Upper lobe of left lung (tissue), 6 donors: Measurements from ENCODE around the gene KRTAP9-4. TPM values are rescaled to one million over a fixed set of nuclear protein-coding genes. Genes with fewer than 3 reads are reported as not detected.
A peak's percentile ranks its signal among the peaks of the same experiment; 100 is the strongest.
"Not testable (repeated sequence)": the region's sequence is repeated elsewhere in the genome, so short reads cannot be mapped to it uniquely, and the experiment has no call there.

Experiments
- ATAC-seq, 2 donors: fragments of 200-7000 bp; cut with Tn5 transposase; one replicate each; pipeline ENCODE4 v1.9.1; 2022; ENCODE audit warnings: mild to moderate bottlenecking in 2 of 2, moderate library complexity in 2 of 2; ENCODE audit not compliant: low FRiP score in 2 of 2
- DNase-seq, 2 donors: peaks; one replicate each; pipeline ENCODE4 v3.0.0-alpha.2; 2019 to 2020
- H3K27ac ChIP-seq, 4 donors: fragments of 200-600 bp; sonication (generic); one replicate each; pipeline ENCODE4 v1.5.1; 2016 to 2019
- H3K27me3 ChIP-seq, 4 donors: fragments of 200-600 bp; sonication (generic); one replicate each; pipeline ENCODE4 v1.5.1; 2017 to 2019
- H3K36me3 ChIP-seq, 4 donors: fragments of 200-600 bp; sonication (generic); one replicate each; pipeline ENCODE4 v1.5.1; 2016 to 2019
- H3K4me1 ChIP-seq, 4 donors: fragments of 200-600 bp; sonication (generic); one replicate each; pipeline ENCODE4 v1.5.1; 2018 to 2019
- H3K4me3 ChIP-seq, 4 donors: fragments of 200-600 bp; sonication (generic); one replicate each; pipeline ENCODE4 v1.5.1; 2017 to 2019; ENCODE audit warnings: mild to moderate bottlenecking in 2 of 4, moderate library complexity in 1 of 4
- H3K9me3 ChIP-seq, 4 donors: fragments of 200-600 bp; sonication (generic); one replicate each; pipeline ENCODE4 v1.5.1; 2018 to 2019
- CTCF ChIP-seq, 6 experiments: fragments of 450-650 bp in 4 of 6; fragments of 200-600 bp in 2 of 6; sonication (generic) in 2 of 6; IDR thresholded peaks; one replicate each; pipeline ENCODE4 v1.5.1; 2016 to 2019; ENCODE audit warnings: antibody characterized with exemption in 6 of 6
- EP300 ChIP-seq, 4 donors: sonication (generic); formaldehyde crosslinking; IDR thresholded peaks; one replicate each; pipeline ENCODE4 v1.5.1; 2017; ENCODE audit warnings: antibody characterized with exemption in 4 of 4, control low read depth in 2 of 4
- POLR2A ChIP-seq, 4 donors: fragments of 450-650 bp; IDR thresholded peaks; one replicate each; pipeline ENCODE4 v1.5.1; 2016 to 2017; ENCODE audit warnings: antibody characterized with exemption in 4 of 4, mild to moderate bottlenecking in 2 of 4
- POLR2AphosphoS5 ChIP-seq, 2 donors: sonication (generic); formaldehyde crosslinking; IDR thresholded peaks; one replicate each; pipeline ENCODE4 v1.5.1; 2017; ENCODE audit warnings: antibody characterized with exemption in 2 of 2
- WGBS, 2 donors: methylation state at CpG; one replicate each; pipeline ENCODE4 v1.1.5; 2017 to 2018; 5-methylcytosine and 5-hydroxymethylcytosine counted together
- total RNA-seq, 6 donors: library from RNA; depleted of rRNA in 4 of 6; stranded (reverse); fragments of >200 nt in 4 of 6; gene quantifications; one replicate each; pipeline versions ENCODE4 v1.1.0 to v1.2.1, GENCODE V29; 2016 to 2021
- donor health status: DM: no; HTN: no; CAD: no; lungs with moderate emphysema.
- donor health status: DM: no; HTN: yes; CAD: no; lungs with severe emphysema.

KRTAP9-4 gene
- total RNA-seq, 6 donors from 2014 or later = not detected

DNA sequence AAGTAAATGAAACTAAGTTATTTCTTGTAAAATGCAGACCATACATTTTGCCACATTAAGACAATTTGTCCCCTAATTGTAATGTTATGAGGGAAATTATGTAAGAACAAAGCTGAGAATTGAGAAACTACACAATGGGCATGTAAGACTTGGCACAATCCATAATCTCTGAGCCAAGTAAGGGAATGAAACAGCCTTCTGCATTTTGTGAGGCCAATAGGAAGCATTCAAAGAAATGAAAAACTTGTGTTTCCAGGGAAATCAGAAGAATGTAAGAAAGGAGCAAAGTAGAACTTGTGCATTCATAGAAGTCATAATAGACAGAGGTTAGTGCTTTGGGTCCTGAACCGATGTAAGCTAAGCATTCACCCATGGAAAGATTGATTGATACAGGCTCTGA, 1.8 kb downstream of the KRTAP9-4 start:
- Histone ChIP-seq H3K4me3 (no peak overlapping the region), H3K36me3 (no peaks in the 10 kb centered on the region), H3K9me3 (no peaks in the 10 kb centered on the region), H3K4me1 (no peaks in the 10 kb centered on the region), H3K27me3 (no peaks in the 10 kb centered on the region), H3K27ac (no peak overlapping the region)
- no peak for DNase-seq
- TF ChIP-seq EP300 (IDR thresholded peaks at IDR 0.05) = no peak
- TF ChIP-seq POLR2A (IDR thresholded peaks at IDR 0.05) = no peak
- whole genome bisulfite sequencing, 2 donors = 93 to 100% methylated on average over 1 of the region's 1 CpG
- ATAC-seq = no peak

DNA sequence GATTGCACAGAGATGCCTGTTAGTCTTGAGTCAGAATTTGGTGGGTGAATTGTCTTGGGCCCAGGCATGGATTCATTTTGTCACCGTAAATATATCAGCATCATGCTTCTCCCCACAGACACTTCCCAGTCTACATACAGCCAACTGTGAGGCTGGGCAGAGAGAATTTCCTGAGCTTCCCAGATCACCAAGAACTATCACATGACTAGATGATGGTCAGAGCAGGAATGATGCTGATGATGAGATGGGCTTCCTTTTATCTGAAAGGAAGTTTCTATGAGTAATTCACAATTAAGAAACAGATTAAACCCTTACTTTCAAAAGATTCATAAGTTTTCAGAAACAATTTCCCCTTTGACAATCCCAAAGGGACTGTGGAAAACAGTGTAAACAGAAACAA, 5.4 kb downstream of the KRTAP9-4 start:
- ATAC-seq = no peak
- Histone ChIP-seq H3K4me1 (no peaks in the 10 kb centered on the region), H3K27ac (no peak overlapping the region), H3K27me3 (no peaks in the 10 kb centered on the region), H3K9me3 (no peaks in the 10 kb centered on the region), H3K4me3 (no peak overlapping the region), H3K36me3 (no peaks in the 10 kb centered on the region)
- 0 to 57% methylated on average over 1 of the region's 1 CpG for WGBS, 2 donors
- DNase-seq = no peak
- TF ChIP-seq POLR2A (IDR thresholded peaks at IDR 0.05) (no peak), POLR2AphosphoS5 (IDR thresholded peaks at IDR 0.05) (no peak), CTCF (IDR thresholded peaks at IDR 0.05) (no peak), EP300 (IDR thresholded peaks at IDR 0.05) (no peak)

GRCh38 chr17:41255381-41256290, 6.1 kb downstream of the KRTAP9-4 start, which contains the start of gene KRTAP9-9:
KRTAP9-9 (plus strand) TSS chr17:41255384.
- H3K27ac ChIP-seq, H3K4me1 ChIP-seq, H3K4me3 ChIP-seq, H3K36me3 ChIP-seq, ATAC-seq, H3K27me3 ChIP-seq, H3K9me3 ChIP-seq: not testable (repeated sequence)
- DNase-seq = peak in 1 of 2 donors; percentile 67
- WGBS, 2 donors = 61 to 89% methylated on average over 2 to 5 of the region's 5 CpGs

- 90 to 96% methylated on average over 1 of the region's 1 CpG for WGBS, 2 donors
- H3K9me3 ChIP-seq = no peaks in the 10 kb centered on the region
- no peak overlapping the region for H3K4me3 ChIP-seq
- no peaks in the 10 kb centered on the region for H3K27me3 ChIP-seq
- DNase-seq = no peak
- no peak overlapping the region for H3K27ac ChIP-seq
- no peaks in the 10 kb centered on the region for H3K4me1 ChIP-seq
- no peak for ATAC-seq
- no peaks in the 10 kb centered on the region for H3K36me3 ChIP-seq
- no peak for TF ChIP-seq POLR2AphosphoS5 (IDR thresholded peaks at IDR 0.05)
- no peak for TF ChIP-seq EP300 (IDR thresholded peaks at IDR 0.05)
- no peak for TF ChIP-seq POLR2A (IDR thresholded peaks at IDR 0.05)
- TF ChIP-seq CTCF (IDR thresholded peaks at IDR 0.05) = no peak
Observed at GRCh38 chr17:41256291-41256685, 6.8 kb downstream of the KRTAP9-4 start.

- ATAC-seq = no peak
- Histone ChIP-seq H3K4me1 (no peaks in the 10 kb centered on the region), H3K27me3 (no peaks in the 10 kb centered on the region), H3K36me3 (no peaks in the 10 kb centered on the region), H3K4me3 (no peak overlapping the region), H3K9me3 (no peaks in the 10 kb centered on the region), H3K27ac (no peak overlapping the region)
- DNase-seq = no peak
- TF ChIP-seq POLR2AphosphoS5 (IDR thresholded peaks at IDR 0.05) (no peak), CTCF (IDR thresholded peaks at IDR 0.05) (no peak), POLR2A (IDR thresholded peaks at IDR 0.05) (no peak), EP300 (IDR thresholded peaks at IDR 0.05) (no peak)
Observed at GRCh38 chr17:41258406-41258805, 8.9 kb downstream of the KRTAP9-4 start.

DNA sequence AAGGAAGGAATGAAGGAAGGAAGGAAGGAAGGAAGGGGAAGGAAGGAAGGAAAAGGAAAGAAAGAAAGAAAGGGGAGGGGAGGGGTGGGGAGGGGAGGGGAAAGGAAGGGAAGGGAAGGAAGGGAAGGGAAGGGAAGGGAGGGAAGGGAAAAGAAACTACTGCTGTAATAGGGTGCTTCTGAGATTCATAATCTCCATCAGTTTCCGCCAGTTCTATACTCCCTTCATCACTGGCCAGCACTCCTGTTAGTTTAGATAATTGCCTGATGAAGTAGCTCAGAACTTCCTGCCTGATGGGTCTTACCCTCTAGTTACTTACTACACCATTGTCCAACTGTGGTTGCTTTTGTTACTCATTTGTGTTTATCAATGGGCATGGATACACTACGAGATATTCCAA, 13.7 kb downstream of the KRTAP9-4 start:
- H3K36me3 ChIP-seq = no peaks in the 10 kb centered on the region
- no peak overlapping the region for H3K27ac ChIP-seq
- H3K4me3 ChIP-seq = no peak overlapping the region
- ATAC-seq (no peak), DNase-seq (no peak)
- TF ChIP-seq CTCF (IDR thresholded peaks at IDR 0.05) = no peak
- no peaks in the 10 kb centered on the region for H3K27me3 ChIP-seq
- H3K9me3 ChIP-seq = no peaks in the 10 kb centered on the region
- H3K4me1 ChIP-seq = no peaks in the 10 kb centered on the region
- WGBS, 2 donors = 64 to 77% methylated on average over 2 of the region's 2 CpGs
